PC-3 (cell line): ENCODE data around the gene LRRFIP1.

Source experiments
- EZH2 ChIP-seq: fragments of 300-600 bp; sonication (generic); IDR thresholded peaks from one replicate; pipeline ENCODE4 v1.6.1; 2017; ENCODE audit warnings: antibody characterized with exemption, mild to moderate bottlenecking, low read length; ENCODE audit not compliant: unreplicated experiment
- EZH2phosphoT487 ChIP-seq: fragments of 300-600 bp; sonication (generic); IDR thresholded peaks from 2 replicates; pipeline ENCODE4 v1.6.1; 2018; ENCODE audit warnings: mild to moderate bottlenecking, antibody characterized with exemption, low read length, borderline replicate concordance
- TF ChIP-seq, protein P1 (sequence below): fragments of 300-600 bp; sonication (generic); conservative IDR thresholded peaks from 2 replicates; pipeline ENCODE4 v1.5.1; 2017; ENCODE audit warnings: antibody characterized with exemption, low read depth, mild to moderate bottlenecking, low read length

DNA sequence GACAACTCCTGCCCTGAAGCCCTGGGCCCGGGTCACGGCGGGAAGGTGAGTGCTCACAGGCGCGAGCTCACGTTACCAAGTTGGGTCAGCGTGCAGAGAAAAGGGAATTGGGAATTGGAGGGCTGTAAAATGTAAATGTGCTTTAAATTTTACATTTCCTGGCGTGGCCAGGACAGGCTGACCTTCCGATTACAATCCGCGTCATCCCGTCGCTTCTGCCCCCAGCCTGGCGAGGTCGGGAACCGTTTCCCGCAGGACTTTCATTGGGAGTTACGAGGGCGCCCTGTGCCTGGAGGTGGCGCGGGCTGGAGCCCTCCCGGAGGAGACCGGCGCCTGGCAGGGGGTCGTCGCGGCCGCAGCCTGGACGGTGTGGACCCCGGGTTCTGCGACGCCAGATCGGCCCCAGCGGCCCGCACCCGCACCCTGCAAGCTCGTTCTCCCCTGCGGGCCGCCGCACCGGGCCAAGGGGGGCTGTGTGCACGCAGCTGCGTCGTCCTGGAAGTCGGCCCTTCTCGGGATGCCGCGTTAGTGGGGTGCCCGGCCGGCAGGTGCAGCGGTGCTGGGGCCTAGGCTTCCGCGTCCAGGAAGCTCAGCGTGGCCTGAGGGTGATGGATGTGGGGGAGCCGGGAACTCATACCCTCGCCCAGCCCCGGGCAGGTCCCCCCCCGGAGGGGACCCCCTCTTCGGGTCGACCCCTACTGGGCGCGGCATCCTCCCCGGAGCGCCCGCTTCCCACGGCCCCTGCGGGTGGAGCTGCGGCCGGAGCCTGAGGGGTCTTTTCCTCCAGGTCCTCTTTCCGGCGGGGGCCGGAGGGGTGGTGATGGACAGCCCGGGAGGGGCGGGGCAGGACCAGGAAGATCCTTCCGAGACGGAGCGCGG lies 63.9 kb downstream of the LRRFIP1 start:
- TF ChIP-seq EZH2 (no peak), EZH2phosphoT487 (no peak)
- TF ChIP-seq, protein P1, sequence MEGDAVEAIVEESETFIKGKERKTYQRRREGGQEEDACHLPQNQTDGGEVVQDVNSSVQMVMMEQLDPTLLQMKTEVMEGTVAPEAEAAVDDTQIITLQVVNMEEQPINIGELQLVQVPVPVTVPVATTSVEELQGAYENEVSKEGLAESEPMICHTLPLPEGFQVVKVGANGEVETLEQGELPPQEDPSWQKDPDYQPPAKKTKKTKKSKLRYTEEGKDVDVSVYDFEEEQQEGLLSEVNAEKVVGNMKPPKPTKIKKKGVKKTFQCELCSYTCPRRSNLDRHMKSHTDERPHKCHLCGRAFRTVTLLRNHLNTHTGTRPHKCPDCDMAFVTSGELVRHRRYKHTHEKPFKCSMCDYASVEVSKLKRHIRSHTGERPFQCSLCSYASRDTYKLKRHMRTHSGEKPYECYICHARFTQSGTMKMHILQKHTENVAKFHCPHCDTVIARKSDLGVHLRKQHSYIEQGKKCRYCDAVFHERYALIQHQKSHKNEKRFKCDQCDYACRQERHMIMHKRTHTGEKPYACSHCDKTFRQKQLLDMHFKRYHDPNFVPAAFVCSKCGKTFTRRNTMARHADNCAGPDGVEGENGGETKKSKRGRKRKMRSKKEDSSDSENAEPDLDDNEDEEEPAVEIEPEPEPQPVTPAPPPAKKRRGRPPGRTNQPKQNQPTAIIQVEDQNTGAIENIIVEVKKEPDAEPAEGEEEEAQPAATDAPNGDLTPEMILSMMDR: no peak
